Transverse colon (tissue), 3 donors: ENCODE measurements around the gene SH3RF3.

Source experiments
- POLR2A ChIP-seq: fragments of 450-650 bp; IDR thresholded peaks from one replicate; pipeline ENCODE4 v1.6.1; 2016; ENCODE audit warnings: antibody characterized with exemption, mild to moderate bottlenecking, moderate library complexity
- TF ChIP-seq, protein P1 (sequence below), 5 experiments: fragments of 200-600 bp in 3 of 5; fragments of 450-650 bp in 2 of 5; sonication (generic) in 3 of 5; IDR thresholded peaks; 1 replicate in 2 of 5; 2 replicates in 3 of 5; pipeline ENCODE4 v1.5.1; 2016 to 2017; ENCODE audit warnings: antibody characterized with exemption in 5 of 5, inconsistent platforms in 3 of 5, mild to moderate bottlenecking in 2 of 5, moderate library complexity in 1 of 5

DNA sequence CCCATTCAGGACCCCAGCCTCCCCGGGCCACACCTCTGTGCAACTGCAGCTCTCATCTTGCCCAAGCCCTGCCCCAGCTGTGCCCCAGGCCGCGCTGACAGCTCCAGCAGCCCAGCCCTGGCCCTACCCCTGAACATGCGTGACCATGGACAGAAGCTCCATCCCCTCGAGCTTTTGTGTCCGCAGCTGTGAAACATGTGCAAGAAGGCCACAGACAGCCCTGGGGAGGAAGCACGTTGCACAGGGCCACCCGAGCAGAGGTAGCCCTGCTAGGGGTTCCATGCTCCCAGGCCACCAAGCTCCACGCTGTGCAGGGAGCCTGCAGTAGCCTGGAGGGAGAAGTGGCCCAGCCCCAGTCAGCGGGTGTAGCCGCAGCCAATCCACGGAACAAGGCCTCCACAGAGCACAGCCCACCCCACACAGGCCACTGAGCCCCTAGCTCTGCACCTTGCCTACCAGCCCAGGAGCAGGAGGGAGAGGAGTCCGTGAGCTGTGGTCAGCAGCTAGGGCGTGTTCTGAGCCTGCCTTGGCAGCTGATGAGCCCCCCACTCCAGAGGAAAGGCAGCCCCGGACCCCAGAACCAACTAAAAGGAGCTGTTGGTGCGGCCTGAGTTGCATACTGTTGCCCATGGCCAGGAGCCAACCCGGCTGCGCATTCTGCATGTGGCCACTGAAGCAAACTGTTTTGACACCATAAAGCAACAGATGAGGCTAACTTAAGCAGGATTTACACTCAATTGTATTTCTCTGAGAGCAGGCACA, 300.7 kb downstream of the SH3RF3 start:
- TF ChIP-seq POLR2A = no peak
- TF ChIP-seq, protein P1, sequence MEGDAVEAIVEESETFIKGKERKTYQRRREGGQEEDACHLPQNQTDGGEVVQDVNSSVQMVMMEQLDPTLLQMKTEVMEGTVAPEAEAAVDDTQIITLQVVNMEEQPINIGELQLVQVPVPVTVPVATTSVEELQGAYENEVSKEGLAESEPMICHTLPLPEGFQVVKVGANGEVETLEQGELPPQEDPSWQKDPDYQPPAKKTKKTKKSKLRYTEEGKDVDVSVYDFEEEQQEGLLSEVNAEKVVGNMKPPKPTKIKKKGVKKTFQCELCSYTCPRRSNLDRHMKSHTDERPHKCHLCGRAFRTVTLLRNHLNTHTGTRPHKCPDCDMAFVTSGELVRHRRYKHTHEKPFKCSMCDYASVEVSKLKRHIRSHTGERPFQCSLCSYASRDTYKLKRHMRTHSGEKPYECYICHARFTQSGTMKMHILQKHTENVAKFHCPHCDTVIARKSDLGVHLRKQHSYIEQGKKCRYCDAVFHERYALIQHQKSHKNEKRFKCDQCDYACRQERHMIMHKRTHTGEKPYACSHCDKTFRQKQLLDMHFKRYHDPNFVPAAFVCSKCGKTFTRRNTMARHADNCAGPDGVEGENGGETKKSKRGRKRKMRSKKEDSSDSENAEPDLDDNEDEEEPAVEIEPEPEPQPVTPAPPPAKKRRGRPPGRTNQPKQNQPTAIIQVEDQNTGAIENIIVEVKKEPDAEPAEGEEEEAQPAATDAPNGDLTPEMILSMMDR (IDR thresholded peaks at IDR 0.05) = no peak
